Osteoblast (primary cell): ENCODE data around the gene SRP68. TPM values are rescaled to one million over a fixed set of nuclear protein-coding genes. Genes with fewer than 3 reads are reported as not detected.

ENCODE experiments used
- DNase-seq: peaks from one replicate; pipeline ENCODE4 v3.0.0; 2011; ENCODE audit warnings: low spot score, mixed read lengths; ENCODE audit not compliant: insufficient read length; ENCODE audit errors: missing footprints
- H2AFZ ChIP-seq: 2 replicates; pipeline ENCODE4 v1.6.0; 2011; ENCODE audit warnings: mild to moderate bottlenecking, low read length
- H3K27ac ChIP-seq: 2 replicates; pipeline ENCODE4 v1.5.1; 2011; ENCODE audit warnings: mild to moderate bottlenecking, low read depth, low read length, moderate library complexity
- H3K27me3 ChIP-seq: 2 replicates; pipeline ENCODE4 v1.6.0; 2012; ENCODE audit warnings: mild to moderate bottlenecking, control low read depth, inconsistent platforms, low read length, moderate library complexity; ENCODE audit not compliant: insufficient read depth
- H3K36me3 ChIP-seq: 2 replicates; pipeline ENCODE4 v1.5.1; 2011; ENCODE audit warnings: mild to moderate bottlenecking, low read length, control low read depth, moderate library complexity; ENCODE audit not compliant: insufficient read depth
- H3K4me1 ChIP-seq: 2 replicates; pipeline ENCODE4 v1.5.1; 2011; ENCODE audit warnings: mild to moderate bottlenecking, low read length, control low read depth, moderate library complexity; ENCODE audit not compliant: insufficient read depth
- H3K4me2 ChIP-seq: 2 replicates; pipeline ENCODE4 v1.6.0; 2011; ENCODE audit warnings: mild to moderate bottlenecking, low read length; ENCODE audit not compliant: insufficient read depth
- H3K4me3 ChIP-seq: fragments of 200-600 bp; sonication (generic); 3 replicates; pipeline ENCODE4 v1.5.1; 2012; ENCODE audit warnings: mild to moderate bottlenecking, low read length, inconsistent platforms; ENCODE audit not compliant: insufficient read depth
- H3K79me2 ChIP-seq: 2 replicates; pipeline ENCODE4 v1.6.0; 2012; ENCODE audit warnings: mild to moderate bottlenecking, low read length, control low read depth, inconsistent platforms; ENCODE audit not compliant: insufficient read depth
- H3K9me3 ChIP-seq: 2 replicates; pipeline ENCODE4 v1.5.1; 2011; ENCODE audit warnings: low read depth, low read length, control low read depth
- H4K20me1 ChIP-seq: 2 replicates; pipeline ENCODE4 v1.6.0; 2012; ENCODE audit warnings: mild to moderate bottlenecking, low read length, control low read depth; ENCODE audit not compliant: insufficient read depth
- CTCF ChIP-seq: IDR thresholded peaks from 2 replicates; pipeline ENCODE4 v1.5.1; 2011; ENCODE audit warnings: mild to moderate bottlenecking, low read depth, low read length, moderate library complexity; ENCODE audit errors: extremely low read depth
- total RNA-seq: library from RNA; depleted of rRNA; stranded (reverse); fragments of >200 nt; gene quantifications from 2 replicates; pipeline ENCODE4 v1.2.3, GENCODE V29; 2012

The SRP68 gene
- total RNA-seq, 1 donor, result 25.3 TPM

GRCh38 chr17:76026714-76027158 is 45.6 kb downstream of the SRP68 start:
- Histone ChIP-seq H4K20me1 (no peaks in the 10 kb centered on the region), H3K4me2 (no peak overlapping the region), H3K27ac (no peak overlapping the region), H3K36me3 (no peaks in the 10 kb centered on the region), H2AFZ (no peak overlapping the region), H3K4me1 (no peaks in the 10 kb centered on the region), H3K79me2 (no peaks in the 10 kb centered on the region), H3K4me3 (no peak overlapping the region), H3K27me3 (no peaks in the 10 kb centered on the region), H3K9me3 (no peaks in the 10 kb centered on the region)
- peak; percentile 58 for DNase-seq
- TF ChIP-seq CTCF, result no peak

DNA sequence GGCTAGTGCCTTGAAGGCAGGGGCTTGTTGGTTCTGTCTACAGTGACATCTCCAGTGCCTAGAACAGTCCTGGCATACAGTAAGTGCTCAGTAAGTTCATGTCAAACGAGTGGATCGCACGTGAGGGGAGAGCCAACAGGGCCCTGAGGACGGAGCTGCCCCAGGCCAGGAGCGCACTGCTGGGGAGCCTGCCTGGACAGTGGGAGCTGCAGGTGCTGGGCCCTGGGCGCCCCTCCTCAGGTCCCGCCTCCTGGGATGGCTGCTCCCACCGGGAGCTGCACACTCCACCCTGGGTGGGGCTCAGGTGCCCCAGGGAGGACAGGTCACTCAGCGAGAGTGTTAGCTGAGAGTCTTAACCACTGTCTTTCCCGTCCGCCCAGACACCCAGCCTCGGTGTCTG is 47.0 kb downstream of the SRP68 start:
- H3K36me3 ChIP-seq, result no peaks in the 10 kb centered on the region
- H2AFZ ChIP-seq, result no peak overlapping the region
- no peak overlapping the region for H3K4me3 ChIP-seq
- peaks cover 3% of the 10 kb centered on the region for H3K27me3 ChIP-seq
- H4K20me1 ChIP-seq, result no peaks in the 10 kb centered on the region
- H3K79me2 ChIP-seq, result no peaks in the 10 kb centered on the region
- no peaks in the 10 kb centered on the region for H3K9me3 ChIP-seq
- no peak overlapping the region for H3K27ac ChIP-seq
- no peak overlapping the region for H3K4me2 ChIP-seq
- TF ChIP-seq CTCF, result no peak
- no peaks in the 10 kb centered on the region for H3K4me1 ChIP-seq
- DNase-seq, result no peak

- no peak for TF ChIP-seq CTCF
- no peak overlapping the region for H3K4me3 ChIP-seq
- no peaks in the 10 kb centered on the region for H3K79me2 ChIP-seq
- no peaks in the 10 kb centered on the region for H3K4me1 ChIP-seq
- no peaks in the 10 kb centered on the region for H3K36me3 ChIP-seq
- no peak overlapping the region for H3K27ac ChIP-seq
- no peaks in the 10 kb centered on the region for H4K20me1 ChIP-seq
- peaks cover 8% of the 10 kb centered on the region for H3K27me3 ChIP-seq
- no peak overlapping the region for H2AFZ ChIP-seq
- peak; percentile 49 for DNase-seq
- no peaks in the 10 kb centered on the region for H3K9me3 ChIP-seq
- H3K4me2 ChIP-seq, result no peak overlapping the region
These were observed 48.0 kb downstream of the SRP68 start for GRCh38 chr17:76024353-76024752.

DNA sequence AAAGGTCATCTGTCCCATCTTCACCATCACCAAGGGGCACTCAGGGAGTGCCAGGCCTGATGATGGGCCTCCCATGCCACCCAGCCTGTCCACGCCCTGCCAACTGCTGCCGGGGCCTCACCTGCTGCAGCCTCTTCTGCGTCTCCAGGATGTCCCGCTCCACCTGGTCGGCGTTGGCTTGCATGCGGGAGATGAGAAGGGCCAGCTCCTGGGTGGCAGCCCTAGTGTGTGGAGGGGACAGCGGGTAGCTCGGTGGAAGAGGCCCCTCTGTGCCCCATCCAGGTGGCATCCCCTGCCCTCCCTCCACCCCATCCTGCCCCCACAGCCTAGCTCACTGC is 48.4 kb downstream of the SRP68 start:
- DNase-seq, result peak; percentile 65
- Histone ChIP-seq H2AFZ (no peak overlapping the region), H3K4me1 (no peaks in the 10 kb centered on the region), H3K79me2 (no peaks in the 10 kb centered on the region), H3K4me2 (no peak overlapping the region), H3K36me3 (no peaks in the 10 kb centered on the region), H3K27ac (no peak overlapping the region), H3K9me3 (no peaks in the 10 kb centered on the region), H4K20me1 (no peaks in the 10 kb centered on the region), H3K4me3 (no peak overlapping the region), H3K27me3 (peaks cover 8% of the 10 kb centered on the region)
- no peak for TF ChIP-seq CTCF
